Brain microvascular endothelial cell (primary cell): ENCODE measurements around the gene TNNI2.

ENCODE experiments used
- DNase-seq: peaks from one replicate; pipeline ENCODE4 v3.0.0-alpha.2; 2020
- H3K27ac ChIP-seq: fragments of 250-450 bp; sonication (Bioruptor Pico); 2 replicates; pipeline ENCODE4 v1.5.1; 2020; ENCODE audit warnings: mild to moderate bottlenecking, moderate library complexity
- H3K27me3 ChIP-seq: fragments of 250-450 bp; sonication (Bioruptor Pico); replicated peaks from 2 replicates; pipeline ENCODE4 v1.5.1; 2020; ENCODE audit warnings: mild to moderate bottlenecking
- H3K36me3 ChIP-seq: fragments of 250-450 bp; sonication (Bioruptor Pico); replicated peaks from 2 replicates; pipeline ENCODE4 v1.5.1; 2020; ENCODE audit warnings: mild to moderate bottlenecking
- H3K4me3 ChIP-seq: 2 replicates; pipeline ENCODE4 v1.5.1; 2011; ENCODE audit warnings: low read depth, mild to moderate bottlenecking, control low read depth, low read length, moderate library complexity
- in situ Hi-C: cut with HindIII; loops from 2 replicates; pipeline ENCODE4 v1.10.0; 2017; ENCODE audit warnings: low sequenced_read_pairs, low pct_ligation_motif_present
- TF ChIP-seq, protein P1 (sequence below): IDR thresholded peaks from 2 replicates; pipeline ENCODE4 v1.5.1; 2011; ENCODE audit warnings: low read depth, mild to moderate bottlenecking, moderate library complexity, low read length, control low read depth, inconsistent platforms; ENCODE audit errors: missing control alignments

Gene TNNI2

DNA sequence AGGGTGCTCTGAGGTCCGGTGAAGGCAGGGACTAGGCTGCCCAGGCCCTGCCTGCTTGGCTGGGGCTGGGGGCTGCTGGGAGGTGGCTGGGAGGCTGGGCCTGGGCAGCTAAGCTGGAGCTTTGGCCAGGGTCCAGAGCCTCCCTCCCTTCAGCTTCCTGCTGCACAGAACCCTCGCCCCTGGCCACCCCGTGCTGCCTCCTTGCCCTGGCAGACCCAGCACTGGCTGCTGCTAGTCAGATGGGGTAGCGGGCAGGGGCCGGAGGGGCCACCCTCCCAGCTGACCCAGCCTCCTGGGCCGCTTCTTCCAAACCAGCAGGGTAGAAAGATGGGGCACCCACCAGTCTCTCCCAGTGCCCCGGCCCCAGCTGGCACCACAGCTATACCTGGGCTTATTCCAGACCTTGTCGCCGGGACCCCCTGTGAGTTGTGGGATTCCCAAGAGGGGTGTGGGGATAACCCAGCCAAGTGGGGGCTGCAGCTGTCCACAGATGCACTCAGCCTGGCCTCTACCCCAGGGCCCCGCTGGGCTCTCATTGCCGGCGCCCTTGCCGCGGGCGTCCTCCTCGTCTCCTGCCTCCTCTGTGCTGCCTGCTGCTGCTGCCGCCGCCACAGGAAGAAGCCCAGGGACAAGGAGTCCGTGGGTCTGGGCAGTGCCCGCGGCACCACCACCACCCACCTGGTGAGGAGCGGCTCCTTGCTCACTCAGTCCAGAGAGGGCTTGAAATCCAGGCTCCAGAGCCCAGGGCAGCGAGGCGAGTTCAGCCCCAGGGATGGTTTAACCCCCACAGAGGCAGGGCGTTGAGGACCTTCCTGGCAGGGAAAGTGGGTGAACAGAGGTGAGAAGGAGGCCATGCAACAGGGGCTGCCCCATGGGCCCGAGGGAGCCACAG is 3.8 kb upstream of the TNNI2 start, which contains the start of gene SYT8:
Gene SYT8 (plus strand): TSS at position 212 of the 892 bp plus-strand sequence. CDS start 116 bp downstream, at position 328.
- Histone ChIP-seq H3K27me3 (no peaks in the 10 kb centered on the region), H3K27ac (no peak within 1 kb of the TSS), H3K36me3 (no peaks in the 10 kb centered on the region), H3K4me3 (no peak within 1 kb of the TSS)
- in situ Hi-C loops = no loop called here
- no peak for DNase-seq
- TF ChIP-seq, protein P1, sequence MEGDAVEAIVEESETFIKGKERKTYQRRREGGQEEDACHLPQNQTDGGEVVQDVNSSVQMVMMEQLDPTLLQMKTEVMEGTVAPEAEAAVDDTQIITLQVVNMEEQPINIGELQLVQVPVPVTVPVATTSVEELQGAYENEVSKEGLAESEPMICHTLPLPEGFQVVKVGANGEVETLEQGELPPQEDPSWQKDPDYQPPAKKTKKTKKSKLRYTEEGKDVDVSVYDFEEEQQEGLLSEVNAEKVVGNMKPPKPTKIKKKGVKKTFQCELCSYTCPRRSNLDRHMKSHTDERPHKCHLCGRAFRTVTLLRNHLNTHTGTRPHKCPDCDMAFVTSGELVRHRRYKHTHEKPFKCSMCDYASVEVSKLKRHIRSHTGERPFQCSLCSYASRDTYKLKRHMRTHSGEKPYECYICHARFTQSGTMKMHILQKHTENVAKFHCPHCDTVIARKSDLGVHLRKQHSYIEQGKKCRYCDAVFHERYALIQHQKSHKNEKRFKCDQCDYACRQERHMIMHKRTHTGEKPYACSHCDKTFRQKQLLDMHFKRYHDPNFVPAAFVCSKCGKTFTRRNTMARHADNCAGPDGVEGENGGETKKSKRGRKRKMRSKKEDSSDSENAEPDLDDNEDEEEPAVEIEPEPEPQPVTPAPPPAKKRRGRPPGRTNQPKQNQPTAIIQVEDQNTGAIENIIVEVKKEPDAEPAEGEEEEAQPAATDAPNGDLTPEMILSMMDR = no peak

DNA sequence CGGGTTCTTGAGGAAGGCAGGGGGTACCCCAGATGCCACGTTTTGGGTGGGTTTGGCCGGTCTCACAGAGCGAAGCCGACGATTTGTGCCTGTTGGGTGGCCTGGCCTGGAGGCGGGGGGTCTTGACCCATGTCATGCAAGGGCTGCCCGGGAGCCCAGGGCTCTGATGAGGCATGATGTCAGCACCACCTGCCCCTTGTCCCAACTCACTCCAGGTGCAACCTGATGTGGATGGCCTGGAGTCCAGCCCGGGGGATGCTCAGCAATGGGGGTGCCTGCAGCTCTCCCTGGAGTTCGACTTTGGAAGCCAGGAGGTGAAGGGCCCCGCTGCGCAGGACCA is 3.1 kb upstream of the TNNI2 start:
- H3K27me3 ChIP-seq = no peaks in the 10 kb centered on the region
- in situ Hi-C loops = no loop called here
- no peak overlapping the region for H3K4me3 ChIP-seq
- H3K36me3 ChIP-seq = no peaks in the 10 kb centered on the region
- no peak overlapping the region for H3K27ac ChIP-seq
- DNase-seq = no peak
- TF ChIP-seq, protein P1 = no peak

DNA sequence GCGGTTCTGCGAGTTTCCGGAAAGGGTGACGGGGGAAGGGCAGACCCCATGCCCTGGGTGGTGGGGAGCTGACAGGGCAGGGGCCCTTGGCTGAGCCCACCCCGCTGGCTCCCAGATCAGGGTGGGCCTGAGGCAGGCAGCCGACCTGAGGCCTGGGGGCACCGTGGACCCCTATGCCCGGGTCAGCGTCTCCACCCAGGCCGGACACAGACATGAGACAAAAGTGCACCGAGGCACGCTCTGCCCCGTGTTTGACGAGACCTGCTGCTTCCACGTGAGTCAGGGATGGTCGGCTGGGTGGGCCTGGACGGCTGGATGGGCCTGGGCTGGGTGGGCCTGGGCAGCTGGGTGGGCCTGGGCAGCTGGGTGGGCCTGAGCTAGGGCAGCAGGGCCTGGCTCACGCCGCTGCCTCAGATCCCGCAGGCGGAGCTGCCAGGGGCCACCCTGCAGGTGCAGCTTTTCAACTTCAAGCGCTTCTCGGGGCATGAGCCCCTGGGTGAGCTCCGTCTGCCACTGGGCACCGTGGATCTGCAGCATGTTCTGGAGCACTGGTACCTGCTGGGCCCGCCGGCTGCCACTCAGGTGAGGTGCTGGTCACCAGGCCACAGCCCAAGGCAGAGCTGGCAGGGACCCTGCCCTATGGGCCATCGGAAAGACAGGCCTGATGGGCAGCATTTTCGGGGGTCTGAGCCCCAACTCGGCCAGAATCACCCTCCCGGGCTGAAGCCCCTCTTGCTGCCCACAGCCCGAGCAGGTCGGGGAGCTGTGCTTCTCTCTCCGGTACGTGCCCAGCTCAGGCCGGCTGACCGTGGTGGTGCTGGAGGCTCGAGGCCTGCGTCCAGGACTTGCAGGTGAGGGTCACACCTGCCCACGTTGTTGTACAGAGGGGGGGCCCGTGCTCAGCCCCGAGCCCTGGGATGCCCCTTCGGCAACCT is 2.5 kb upstream of the TNNI2 start:
- in situ Hi-C loops = no loop called here
- Histone ChIP-seq H3K4me3 (no peak overlapping the region), H3K36me3 (no peaks in the 10 kb centered on the region), H3K27me3 (no peaks in the 10 kb centered on the region), H3K27ac (no peak overlapping the region)
- DNase-seq = no peak
- TF ChIP-seq, protein P1 = no peak

DNA sequence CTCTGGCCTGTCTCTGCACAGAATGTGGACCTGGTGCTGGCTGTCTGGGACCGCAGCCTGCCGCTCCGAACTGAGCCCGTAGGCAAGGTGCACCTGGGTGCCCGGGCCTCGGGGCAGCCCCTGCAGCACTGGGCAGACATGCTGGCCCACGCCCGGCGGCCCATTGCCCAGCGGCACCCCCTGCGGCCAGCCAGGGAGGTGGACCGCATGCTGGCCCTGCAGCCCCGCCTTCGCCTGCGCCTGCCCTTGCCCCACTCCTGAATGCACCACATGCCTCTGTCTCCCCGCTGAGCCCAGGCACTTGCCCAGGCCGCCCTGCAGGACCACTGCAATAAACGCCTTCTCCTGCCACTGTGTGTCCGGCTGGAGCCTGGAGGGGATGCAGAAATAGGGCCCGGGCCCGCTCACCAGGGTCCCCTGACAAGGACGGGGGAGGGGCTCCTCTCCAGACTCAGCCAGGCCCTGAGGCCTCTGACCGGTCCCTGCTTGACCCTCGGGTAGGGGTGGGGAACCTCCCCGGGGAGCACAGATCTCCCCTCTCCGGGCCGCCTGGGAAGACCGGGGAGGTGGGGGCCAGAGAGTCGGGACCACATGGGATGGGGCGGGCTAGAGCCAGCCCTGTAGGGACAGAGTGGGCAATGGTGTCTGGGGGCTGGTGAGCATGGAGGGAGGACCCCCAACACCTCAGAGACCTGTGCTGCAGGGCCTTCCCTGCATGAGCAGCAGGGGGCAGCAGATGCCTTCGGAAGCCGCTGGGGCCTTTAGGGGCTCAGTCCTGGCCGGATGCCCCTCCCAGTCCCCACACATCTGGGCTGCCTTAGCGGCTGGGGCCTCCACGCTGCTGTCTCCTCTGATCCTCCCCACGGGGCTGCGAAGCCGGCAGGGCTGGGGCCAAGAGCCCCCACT is 1.4 kb upstream of the TNNI2 start:
- TF ChIP-seq, protein P1 = peak; percentile 97
- in situ Hi-C loops = no loop called here
- no peak for DNase-seq
- Histone ChIP-seq H3K27me3 (no peaks in the 10 kb centered on the region), H3K4me3 (no peak overlapping the region), H3K27ac (no peak overlapping the region), H3K36me3 (no peaks in the 10 kb centered on the region)

DNA sequence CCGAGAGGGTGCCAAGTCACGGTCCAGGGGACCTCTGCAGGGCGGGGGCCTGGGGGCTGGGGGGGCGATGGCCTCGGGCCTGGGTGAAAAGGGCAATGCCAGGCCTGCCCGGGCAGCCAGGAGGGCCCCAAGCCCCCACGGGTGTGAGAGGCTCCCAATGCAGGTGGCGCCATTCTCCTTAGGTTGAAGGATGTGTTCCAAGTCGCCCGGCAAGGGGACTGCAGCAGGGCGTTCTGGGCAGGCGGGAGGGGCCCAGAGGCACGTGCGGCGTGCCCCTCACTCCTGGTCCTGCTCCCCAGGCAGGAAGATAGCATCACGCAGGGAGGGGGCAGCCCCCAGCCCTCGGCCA is 730 bp upstream of the TNNI2 start:
- no peak overlapping the region for H3K27ac ChIP-seq
- no peaks in the 10 kb centered on the region for H3K27me3 ChIP-seq
- TF ChIP-seq, protein P1 = no peak
- H3K4me3 ChIP-seq = no peak overlapping the region
- in situ Hi-C loops = no loop called here
- DNase-seq = no peak
- no peaks in the 10 kb centered on the region for H3K36me3 ChIP-seq
